HG03175 (cell line): ENCODE results near the gene CYTL1.
"Not testable (repeated sequence)": the region's sequence is repeated elsewhere in the genome, so short reads cannot be mapped to it uniquely, and the experiment has no call there.

ENCODE experiments used
- ATAC-seq: cut with Tn5 transposase; IDR thresholded peaks from one replicate; pipeline ENCODE4 v1.9.1; 2021; ENCODE audit warnings: mild to moderate bottlenecking, moderate library complexity; ENCODE audit not compliant: unreplicated experiment

CYTL1 gene

GRCh38 chr4:5019274-5019673, at the start of gene CYTL1:
TSS of gene CYTL1 (minus strand) at chr4:5019458. CDS start at chr4:5019445, 13 bp downstream.
- no peak for ATAC-seq

- ATAC-seq: no peak
Observed at GRCh38 chr4:5067908-5068307, 48.6 kb upstream of the CYTL1 start.

GRCh38 chr4:5066968-5067367, 47.7 kb upstream of the CYTL1 start:
- not testable (repeated sequence) for ATAC-seq

- ATAC-seq: no peak
Observed at GRCh38 chr4:5066101-5066500, 46.8 kb upstream of the CYTL1 start.

GRCh38 chr4:5055411-5055810, 36.2 kb upstream of the CYTL1 start:
- no peak for ATAC-seq

GRCh38 chr4:5054532-5054931, 35.3 kb upstream of the CYTL1 start:
- no peak for ATAC-seq

GRCh38 chr4:5052726-5053425, 33.6 kb upstream of the CYTL1 start:
- ATAC-seq: no peak

GRCh38 chr4:5052204-5052702, 33.0 kb upstream of the CYTL1 start:
- ATAC-seq: no peak

GRCh38 chr4:5051278-5052203, 32.3 kb upstream of the CYTL1 start, which contains the start of gene STK32B:
TSS of gene STK32B (plus strand) at chr4:5051480.
- ATAC-seq: no peak

GRCh38 chr4:5050520-5051277, 31.4 kb upstream of the CYTL1 start:
- ATAC-seq: no peak

- no peak for ATAC-seq
Observed at GRCh38 chr4:5048721-5049120, 29.5 kb upstream of the CYTL1 start.

GRCh38 chr4:5045097-5045496, 25.8 kb upstream of the CYTL1 start:
- no peak for ATAC-seq

- ATAC-seq: no peak
Observed at GRCh38 chr4:5044341-5044740, 25.1 kb upstream of the CYTL1 start.

GRCh38 chr4:5043579-5043978, 24.3 kb upstream of the CYTL1 start:
- no peak for ATAC-seq

- ATAC-seq: no peak
Observed at GRCh38 chr4:5041699-5042098, 22.4 kb upstream of the CYTL1 start.

- ATAC-seq: no peak
Observed at GRCh38 chr4:5040856-5041620, 21.8 kb upstream of the CYTL1 start.

- ATAC-seq: no peak
Observed at GRCh38 chr4:5039800-5040199, 20.5 kb upstream of the CYTL1 start.

- no peak for ATAC-seq
Observed at GRCh38 chr4:5037553-5038551, 18.6 kb upstream of the CYTL1 start.

- no peak for ATAC-seq
Observed at GRCh38 chr4:5036239-5036638, 17.0 kb upstream of the CYTL1 start.
